ENCODE measurements around the gene SGMS1.
"Not testable (repeated sequence)": the region's sequence is repeated elsewhere in the genome, so short reads cannot be mapped to it uniquely, and the experiment has no call there.

SGMS1 gene

GRCh38 chr10:50579491-50580261, 44.1 kb downstream of the SGMS1 start:
- no peak for DNase-seq

- no peak for DNase-seq
These were observed 44.8 kb downstream of the SGMS1 start for GRCh38 chr10:50578949-50579348.

- DNase-seq = peak; percentile 67
These were observed 45.9 kb downstream of the SGMS1 start for GRCh38 chr10:50577681-50578350.

- DNase-seq = no peak
These were observed 46.7 kb downstream of the SGMS1 start for GRCh38 chr10:50577010-50577409.

GRCh38 chr10:50576245-50576815, 47.4 kb downstream of the SGMS1 start:
- peak; percentile 87 for DNase-seq

- peak; percentile 12 for DNase-seq
These were observed 48.1 kb downstream of the SGMS1 start for GRCh38 chr10:50575477-50576244.

GRCh38 chr10:50574931-50575330, 48.8 kb downstream of the SGMS1 start:
- no peak for DNase-seq

- no peak for DNase-seq
These were observed 49.5 kb downstream of the SGMS1 start for GRCh38 chr10:50574305-50574704.

GRCh38 chr10:50572017-50572491, 51.7 kb downstream of the SGMS1 start:
- DNase-seq = no peak

GRCh38 chr10:50568750-50569149, 55.0 kb downstream of the SGMS1 start:
- DNase-seq = not testable (repeated sequence)

GRCh38 chr10:50567384-50567783, 56.4 kb downstream of the SGMS1 start:
- no peak for DNase-seq

GRCh38 chr10:50566150-50566549, 57.6 kb downstream of the SGMS1 start:
- no peak for DNase-seq

GRCh38 chr10:50565301-50566083, 58.3 kb downstream of the SGMS1 start:
- DNase-seq = no peak

GRCh38 chr10:50563906-50564305, 59.9 kb downstream of the SGMS1 start:
- DNase-seq = no peak

GRCh38 chr10:50561816-50562215, 61.9 kb downstream of the SGMS1 start:
- DNase-seq = no peak

GRCh38 chr10:50561266-50561665, 62.5 kb downstream of the SGMS1 start:
- DNase-seq = peak; percentile 78

GRCh38 chr10:50560370-50560769, 63.4 kb downstream of the SGMS1 start:
- no peak for DNase-seq

GRCh38 chr10:50558371-50558770, 65.4 kb downstream of the SGMS1 start:
- DNase-seq = no peak

GRCh38 chr10:50557130-50557682, 66.5 kb downstream of the SGMS1 start:
- DNase-seq = no peak

- no peak for DNase-seq
These were observed 67.3 kb downstream of the SGMS1 start for GRCh38 chr10:50556237-50557120.

- DNase-seq = no peak
These were observed 68.7 kb downstream of the SGMS1 start for GRCh38 chr10:50554995-50555568.

All from EL (cell line).